MM.1S (cell line): ENCODE data around the gene KRT6C.

Experiments
- EZH2 ChIP-seq: fragments of 300-600 bp; sonication (generic); optimal IDR thresholded peaks from 2 replicates; pipeline ENCODE3; 2017; ENCODE audit warnings: low read depth, mild to moderate bottlenecking, antibody characterized with exemption, low read length, mixed read lengths
- EZH2phosphoT487 ChIP-seq: fragments of 300-600 bp; sonication (generic); IDR thresholded peaks from 2 replicates; pipeline ENCODE4 v1.6.1; 2018; ENCODE audit warnings: antibody characterized with exemption, low read length
- TF ChIP-seq, protein P1 (sequence below): fragments of 300-600 bp; sonication (generic); IDR thresholded peaks from 2 replicates; pipeline ENCODE4 v1.5.1; 2016; ENCODE audit warnings: antibody characterized with exemption, low read length, mixed read lengths

DNA sequence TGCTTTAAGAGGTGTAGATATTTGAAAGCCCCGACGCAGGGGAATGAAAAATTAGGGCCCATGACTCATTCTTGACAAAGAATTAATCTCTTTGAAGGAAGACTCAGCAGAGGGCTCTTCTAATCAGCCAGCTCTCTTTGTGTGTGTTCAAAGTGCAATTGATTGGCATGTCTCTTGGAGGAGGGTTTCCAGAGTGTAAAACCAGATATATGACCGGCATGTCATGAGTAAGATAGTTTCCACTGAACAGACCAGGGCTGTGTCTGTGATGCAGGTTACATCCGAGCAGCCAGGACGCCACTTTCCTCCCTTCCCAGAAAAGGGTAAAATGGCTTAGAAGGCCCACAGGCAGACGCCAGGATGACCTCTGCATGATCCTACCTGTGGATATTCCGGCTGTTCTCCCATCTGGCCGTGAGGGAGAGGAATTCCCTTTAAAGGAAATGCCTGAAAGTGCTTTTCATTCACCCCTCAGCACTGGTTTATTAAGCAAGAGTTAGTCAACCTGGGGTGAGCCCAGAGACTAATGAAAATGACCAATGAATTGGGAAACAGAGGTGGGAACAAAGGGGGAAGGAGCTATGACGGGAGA, 32.2 kb downstream of the KRT6C start:
- TF ChIP-seq, protein P1, sequence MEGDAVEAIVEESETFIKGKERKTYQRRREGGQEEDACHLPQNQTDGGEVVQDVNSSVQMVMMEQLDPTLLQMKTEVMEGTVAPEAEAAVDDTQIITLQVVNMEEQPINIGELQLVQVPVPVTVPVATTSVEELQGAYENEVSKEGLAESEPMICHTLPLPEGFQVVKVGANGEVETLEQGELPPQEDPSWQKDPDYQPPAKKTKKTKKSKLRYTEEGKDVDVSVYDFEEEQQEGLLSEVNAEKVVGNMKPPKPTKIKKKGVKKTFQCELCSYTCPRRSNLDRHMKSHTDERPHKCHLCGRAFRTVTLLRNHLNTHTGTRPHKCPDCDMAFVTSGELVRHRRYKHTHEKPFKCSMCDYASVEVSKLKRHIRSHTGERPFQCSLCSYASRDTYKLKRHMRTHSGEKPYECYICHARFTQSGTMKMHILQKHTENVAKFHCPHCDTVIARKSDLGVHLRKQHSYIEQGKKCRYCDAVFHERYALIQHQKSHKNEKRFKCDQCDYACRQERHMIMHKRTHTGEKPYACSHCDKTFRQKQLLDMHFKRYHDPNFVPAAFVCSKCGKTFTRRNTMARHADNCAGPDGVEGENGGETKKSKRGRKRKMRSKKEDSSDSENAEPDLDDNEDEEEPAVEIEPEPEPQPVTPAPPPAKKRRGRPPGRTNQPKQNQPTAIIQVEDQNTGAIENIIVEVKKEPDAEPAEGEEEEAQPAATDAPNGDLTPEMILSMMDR: no peak
- TF ChIP-seq EZH2phosphoT487 (no peak), EZH2 (no peak)
